ENCODE measurements around the gene EVI2A. TPM values are rescaled to one million over a fixed set of nuclear protein-coding genes. Genes with fewer than 3 reads are reported as not detected.

EVI2A gene
- total RNA-seq, 2 donors from 2014 or later, result 2.1 to 9.0 TPM

GRCh38 chr17:31299624-31300023, 21.8 kb downstream of the EVI2A start:
- H3K4me1 ChIP-seq, result no peaks in the 10 kb centered on the region
- DNase-seq (ENCODE audit: low spot score), result no peak
- no peaks in the 10 kb centered on the region for H3K27me3 ChIP-seq
- no peak overlapping the region for H3K27ac ChIP-seq
- H3K36me3 ChIP-seq, result no peaks in the 10 kb centered on the region
- no peak overlapping the region for H3K4me3 ChIP-seq
- TF ChIP-seq, protein P1, sequence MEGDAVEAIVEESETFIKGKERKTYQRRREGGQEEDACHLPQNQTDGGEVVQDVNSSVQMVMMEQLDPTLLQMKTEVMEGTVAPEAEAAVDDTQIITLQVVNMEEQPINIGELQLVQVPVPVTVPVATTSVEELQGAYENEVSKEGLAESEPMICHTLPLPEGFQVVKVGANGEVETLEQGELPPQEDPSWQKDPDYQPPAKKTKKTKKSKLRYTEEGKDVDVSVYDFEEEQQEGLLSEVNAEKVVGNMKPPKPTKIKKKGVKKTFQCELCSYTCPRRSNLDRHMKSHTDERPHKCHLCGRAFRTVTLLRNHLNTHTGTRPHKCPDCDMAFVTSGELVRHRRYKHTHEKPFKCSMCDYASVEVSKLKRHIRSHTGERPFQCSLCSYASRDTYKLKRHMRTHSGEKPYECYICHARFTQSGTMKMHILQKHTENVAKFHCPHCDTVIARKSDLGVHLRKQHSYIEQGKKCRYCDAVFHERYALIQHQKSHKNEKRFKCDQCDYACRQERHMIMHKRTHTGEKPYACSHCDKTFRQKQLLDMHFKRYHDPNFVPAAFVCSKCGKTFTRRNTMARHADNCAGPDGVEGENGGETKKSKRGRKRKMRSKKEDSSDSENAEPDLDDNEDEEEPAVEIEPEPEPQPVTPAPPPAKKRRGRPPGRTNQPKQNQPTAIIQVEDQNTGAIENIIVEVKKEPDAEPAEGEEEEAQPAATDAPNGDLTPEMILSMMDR (IDR thresholded peaks at IDR 0.05), result no peak
- H3K9me3 ChIP-seq, result no peaks in the 10 kb centered on the region

DNA sequence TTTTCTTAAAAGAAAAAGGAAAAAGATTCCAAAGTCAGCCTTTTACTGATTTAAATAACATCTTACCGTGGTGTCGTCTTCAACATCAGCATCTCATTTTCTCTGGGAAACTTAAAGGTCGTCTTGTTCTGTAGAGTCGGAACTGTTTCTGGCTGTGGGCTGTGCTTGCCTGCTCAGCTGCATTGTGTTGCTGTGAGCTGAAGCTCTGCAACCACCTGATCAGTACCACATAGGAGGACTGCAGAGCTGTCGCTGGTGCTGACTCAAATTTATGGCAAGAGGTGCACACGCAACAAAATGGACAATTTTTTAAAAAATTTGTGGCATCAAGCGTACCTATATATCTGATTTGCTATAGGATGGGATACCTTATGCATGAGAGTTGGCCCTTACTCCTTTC, 24.3 kb downstream of the EVI2A start, which contains the start of gene OMG:
TSS of gene OMG (minus strand) at position 150 of the 400 bp plus-strand sequence. CDS start 908 bp downstream, outside the sequence.
- TF ChIP-seq, protein P1 (IDR thresholded peaks at IDR 0.05), result no peak

GRCh38 chr17:31296142-31296541, 25.3 kb downstream of the EVI2A start:
- no peaks in the 10 kb centered on the region for H3K36me3 ChIP-seq
- H3K4me3 ChIP-seq, result no peak overlapping the region
- H3K9me3 ChIP-seq, result no peaks in the 10 kb centered on the region
- H3K27me3 ChIP-seq, result no peaks in the 10 kb centered on the region
- no peak overlapping the region for H3K27ac ChIP-seq
- TF ChIP-seq, protein P1 (IDR thresholded peaks at IDR 0.05), result no peak
- no peak for DNase-seq (ENCODE audit: low spot score)
- H3K4me1 ChIP-seq, result no peaks in the 10 kb centered on the region

More for the DNA sequence above, 24.3 kb downstream of the EVI2A start, which contains the start of gene OMG:
- DNase-seq (ENCODE audit: low spot score), result no peak
- Histone ChIP-seq H3K9me3 (no peaks in the 10 kb centered on the region), H3K4me1 (no peaks in the 10 kb centered on the region), H3K4me3 (no peak within 1 kb of the TSS), H3K27ac (no peak within 1 kb of the TSS), H3K36me3 (no peaks in the 10 kb centered on the region), H3K27me3 (no peaks in the 10 kb centered on the region)

DNA sequence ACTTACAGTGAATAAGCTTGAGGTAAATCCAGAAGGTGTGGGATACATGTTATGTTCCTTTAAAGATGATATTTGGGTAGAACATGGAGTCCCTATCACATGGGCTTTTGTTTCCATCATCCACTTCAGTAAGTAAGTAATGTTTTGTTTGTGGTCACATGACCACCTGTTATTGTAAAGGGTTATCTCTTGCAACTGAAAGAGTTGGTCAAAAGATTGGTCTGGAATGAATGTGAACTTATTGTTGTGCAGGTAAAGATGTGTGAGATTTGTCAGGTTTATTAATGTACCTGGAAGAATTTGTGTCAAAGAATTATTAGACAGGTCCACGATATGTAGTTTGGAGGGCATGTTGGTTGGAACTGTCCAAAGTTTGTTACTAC, 25.9 kb downstream of the EVI2A start:
- H3K9me3 ChIP-seq, result no peaks in the 10 kb centered on the region
- no peaks in the 10 kb centered on the region for H3K27me3 ChIP-seq
- no peaks in the 10 kb centered on the region for H3K4me1 ChIP-seq
- no peak overlapping the region for H3K4me3 ChIP-seq
- no peaks in the 10 kb centered on the region for H3K36me3 ChIP-seq
- DNase-seq (ENCODE audit: low spot score), result no peak
- no peak overlapping the region for H3K27ac ChIP-seq
- TF ChIP-seq, protein P1 (IDR thresholded peaks at IDR 0.05), result no peak

- no peak for DNase-seq (ENCODE audit: low spot score)
- no peak overlapping the region for H3K27ac ChIP-seq
- no peaks in the 10 kb centered on the region for H3K27me3 ChIP-seq
- no peaks in the 10 kb centered on the region for H3K4me1 ChIP-seq
- no peaks in the 10 kb centered on the region for H3K36me3 ChIP-seq
- H3K4me3 ChIP-seq, result no peak overlapping the region
- TF ChIP-seq, protein P1 (IDR thresholded peaks at IDR 0.05), result no peak
- no peaks in the 10 kb centered on the region for H3K9me3 ChIP-seq
Measured at GRCh38 chr17:31294820-31295488, 26.5 kb downstream of the EVI2A start.

GRCh38 chr17:31294231-31294630, 27.2 kb downstream of the EVI2A start:
- DNase-seq (ENCODE audit: low spot score), result no peak
- TF ChIP-seq, protein P1 (IDR thresholded peaks at IDR 0.05), result no peak
- Histone ChIP-seq H3K4me1 (no peaks in the 10 kb centered on the region), H3K36me3 (no peaks in the 10 kb centered on the region), H3K4me3 (no peak overlapping the region), H3K9me3 (no peaks in the 10 kb centered on the region), H3K27ac (no peak overlapping the region), H3K27me3 (no peaks in the 10 kb centered on the region)

All from right atrium auricular region (tissue), 2 donors.